ENCODE data around the gene HJV.

HJV gene

DNA sequence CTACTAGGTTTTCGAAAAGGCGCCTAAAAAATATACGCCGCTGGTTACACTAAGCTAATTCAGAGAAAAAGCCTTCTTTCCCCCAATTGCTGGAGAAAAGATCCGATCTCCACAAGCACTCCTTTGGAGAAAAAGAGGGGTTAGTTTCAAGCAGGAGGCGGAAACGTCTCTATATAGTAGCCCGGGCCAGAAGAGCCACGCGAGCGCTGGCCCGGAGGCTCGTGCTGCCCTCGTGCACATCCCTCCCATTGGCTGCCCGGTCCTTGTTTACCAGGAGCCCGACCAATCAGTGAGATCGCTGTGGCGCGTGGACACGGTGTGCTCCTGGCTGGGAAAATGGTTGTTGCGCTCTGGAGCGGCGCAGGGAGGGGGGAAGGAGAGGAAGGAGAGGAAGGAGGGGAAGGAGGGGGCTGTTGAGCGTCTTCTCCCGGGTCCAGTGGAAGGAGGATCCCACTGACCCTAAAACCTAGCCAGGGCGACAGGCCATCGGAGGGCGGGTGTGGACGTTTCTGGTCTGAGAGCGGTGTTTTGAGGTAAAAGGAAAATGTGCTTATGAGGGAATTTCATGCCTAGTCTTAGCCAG is 25.0 kb downstream of the HJV start, which contains the start of gene TXNIP (continued):
- TF ChIP-seq, protein P1, sequence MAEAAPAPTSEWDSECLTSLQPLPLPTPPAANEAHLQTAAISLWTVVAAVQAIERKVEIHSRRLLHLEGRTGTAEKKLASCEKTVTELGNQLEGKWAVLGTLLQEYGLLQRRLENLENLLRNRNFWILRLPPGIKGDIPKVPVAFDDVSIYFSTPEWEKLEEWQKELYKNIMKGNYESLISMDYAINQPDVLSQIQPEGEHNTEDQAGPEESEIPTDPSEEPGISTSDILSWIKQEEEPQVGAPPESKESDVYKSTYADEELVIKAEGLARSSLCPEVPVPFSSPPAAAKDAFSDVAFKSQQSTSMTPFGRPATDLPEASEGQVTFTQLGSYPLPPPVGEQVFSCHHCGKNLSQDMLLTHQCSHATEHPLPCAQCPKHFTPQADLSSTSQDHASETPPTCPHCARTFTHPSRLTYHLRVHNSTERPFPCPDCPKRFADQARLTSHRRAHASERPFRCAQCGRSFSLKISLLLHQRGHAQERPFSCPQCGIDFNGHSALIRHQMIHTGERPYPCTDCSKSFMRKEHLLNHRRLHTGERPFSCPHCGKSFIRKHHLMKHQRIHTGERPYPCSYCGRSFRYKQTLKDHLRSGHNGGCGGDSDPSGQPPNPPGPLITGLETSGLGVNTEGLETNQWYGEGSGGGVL (tag by site-specific recombination; IDR thresholded peaks at IDR 0.05) = peak; percentile 99
- peak; percentile 95 for TF ChIP-seq SCRT1 (tag by site-specific recombination; IDR thresholded peaks at IDR 0.05; ENCODE audit: borderline replicate concordance)
- no peak for TF ChIP-seq ZNF223 (tag by site-specific recombination; IDR thresholded peaks at IDR 0.05)
- TF ChIP-seq BCL11A (tag by site-specific recombination; IDR thresholded peaks at IDR 0.05; ENCODE audit: low read depth) = no peak; the same call in 1 of the 2 replicates
- no peak for TF ChIP-seq GLI2 (tag by site-specific recombination; IDR thresholded peaks at IDR 0.05; ENCODE audit: borderline replicate concordance, low read depth)
- no peak for TF ChIP-seq ZNF670 (tag by site-specific recombination; IDR thresholded peaks at IDR 0.05; ENCODE audit: low read depth)
- TF ChIP-seq ZNF621 (tag by site-specific recombination; IDR thresholded peaks at IDR 0.05) = no peak
- TF ChIP-seq ZNF585B (tag by site-specific recombination; IDR thresholded peaks at IDR 0.05) = no peak
- TF ChIP-seq WT1 (tag by site-specific recombination; IDR thresholded peaks at IDR 0.05) = peak; percentile 29
- TF ChIP-seq ZNF274 (IDR thresholded peaks at IDR 0.05; ENCODE audit: low read length) = no peak
- TF ChIP-seq ZNF274 (tag by site-specific recombination; IDR thresholded peaks at IDR 0.05; ENCODE audit: borderline replicate concordance) = no peak
- TF ChIP-seq YY1 (tag by site-specific recombination; IDR thresholded peaks at IDR 0.05) = peak; percentile 43; the same call in 1 of the 2 replicates
- TF ChIP-seq, protein P2, sequence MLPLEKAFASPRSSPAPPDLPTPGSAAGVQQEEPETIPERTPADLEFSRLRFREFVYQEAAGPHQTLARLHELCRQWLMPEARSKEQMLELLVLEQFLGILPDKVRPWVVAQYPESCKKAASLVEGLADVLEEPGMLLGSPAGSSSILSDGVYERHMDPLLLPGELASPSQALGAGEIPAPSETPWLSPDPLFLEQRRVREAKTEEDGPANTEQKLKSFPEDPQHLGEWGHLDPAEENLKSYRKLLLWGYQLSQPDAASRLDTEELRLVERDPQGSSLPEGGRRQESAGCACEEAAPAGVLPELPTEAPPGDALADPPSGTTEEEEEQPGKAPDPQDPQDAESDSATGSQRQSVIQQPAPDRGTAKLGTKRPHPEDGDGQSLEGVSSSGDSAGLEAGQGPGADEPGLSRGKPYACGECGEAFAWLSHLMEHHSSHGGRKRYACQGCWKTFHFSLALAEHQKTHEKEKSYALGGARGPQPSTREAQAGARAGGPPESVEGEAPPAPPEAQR (tag by site-specific recombination; IDR thresholded peaks at IDR 0.05) = no peak
- TF ChIP-seq ZNF600 (tag by site-specific recombination; IDR thresholded peaks at IDR 0.05) = peak; percentile 98
- TF ChIP-seq MEIS1 (CRISPR knock-in tag; IDR thresholded peaks at IDR 0.05; ENCODE audit: borderline replicate concordance) = no peak
- TF ChIP-seq ZSCAN30 (tag by site-specific recombination; IDR thresholded peaks at IDR 0.05) = peak; percentile 66; the same call in 1 of the 2 replicates
- TF ChIP-seq, protein P3, sequence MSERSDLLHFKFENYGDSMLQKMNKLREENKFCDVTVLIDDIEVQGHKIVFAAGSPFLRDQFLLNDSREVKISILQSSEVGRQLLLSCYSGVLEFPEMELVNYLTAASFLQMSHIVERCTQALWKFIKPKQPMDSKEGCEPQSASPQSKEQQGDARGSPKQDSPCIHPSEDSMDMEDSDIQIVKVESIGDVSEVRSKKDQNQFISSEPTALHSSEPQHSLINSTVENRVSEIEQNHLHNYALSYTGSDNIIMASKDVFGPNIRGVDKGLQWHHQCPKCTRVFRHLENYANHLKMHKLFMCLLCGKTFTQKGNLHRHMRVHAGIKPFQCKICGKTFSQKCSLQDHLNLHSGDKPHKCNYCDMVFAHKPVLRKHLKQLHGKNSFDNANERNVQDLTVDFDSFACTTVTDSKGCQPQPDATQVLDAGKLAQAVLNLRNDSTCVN (tag by site-specific recombination; optimal IDR thresholded peaks at IDR 0.05) = peak; percentile 60
- TF ChIP-seq, protein P4, sequence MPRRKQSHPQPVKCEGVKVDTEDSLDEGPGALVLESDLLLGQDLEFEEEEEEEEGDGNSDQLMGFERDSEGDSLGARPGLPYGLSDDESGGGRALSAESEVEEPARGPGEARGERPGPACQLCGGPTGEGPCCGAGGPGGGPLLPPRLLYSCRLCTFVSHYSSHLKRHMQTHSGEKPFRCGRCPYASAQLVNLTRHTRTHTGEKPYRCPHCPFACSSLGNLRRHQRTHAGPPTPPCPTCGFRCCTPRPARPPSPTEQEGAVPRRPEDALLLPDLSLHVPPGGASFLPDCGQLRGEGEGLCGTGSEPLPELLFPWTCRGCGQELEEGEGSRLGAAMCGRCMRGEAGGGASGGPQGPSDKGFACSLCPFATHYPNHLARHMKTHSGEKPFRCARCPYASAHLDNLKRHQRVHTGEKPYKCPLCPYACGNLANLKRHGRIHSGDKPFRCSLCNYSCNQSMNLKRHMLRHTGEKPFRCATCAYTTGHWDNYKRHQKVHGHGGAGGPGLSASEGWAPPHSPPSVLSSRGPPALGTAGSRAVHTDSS (tag by site-specific recombination; IDR thresholded peaks at IDR 0.05) = peak; percentile 92
- no peak for TF ChIP-seq YY2 (tag by site-specific recombination; IDR thresholded peaks at IDR 0.05)
- peak; percentile 95 for TF ChIP-seq SP7 (tag by site-specific recombination; IDR thresholded peaks at IDR 0.05)
- peak; percentile 89; the same call in 1 of the 2 replicates for TF ChIP-seq ZNF501 (tag by site-specific recombination; IDR thresholded peaks at IDR 0.05)
- TF ChIP-seq SP2 (tag by site-specific recombination; IDR thresholded peaks at IDR 0.05) = peak; percentile 90
- no peak for TF ChIP-seq KLF1 (tag by site-specific recombination; IDR thresholded peaks at IDR 0.05)
- no peak for TF ChIP-seq ZNF768 (tag by site-specific recombination; IDR thresholded peaks at IDR 0.05)
- no peak for TF ChIP-seq ZNF138 (tag by site-specific recombination; IDR thresholded peaks at IDR 0.05; ENCODE audit: borderline replicate concordance)
- no peak for TF ChIP-seq ZNF777 (tag by site-specific recombination; IDR thresholded peaks at IDR 0.05; ENCODE audit: borderline replicate concordance)
- TF ChIP-seq, protein P5, sequence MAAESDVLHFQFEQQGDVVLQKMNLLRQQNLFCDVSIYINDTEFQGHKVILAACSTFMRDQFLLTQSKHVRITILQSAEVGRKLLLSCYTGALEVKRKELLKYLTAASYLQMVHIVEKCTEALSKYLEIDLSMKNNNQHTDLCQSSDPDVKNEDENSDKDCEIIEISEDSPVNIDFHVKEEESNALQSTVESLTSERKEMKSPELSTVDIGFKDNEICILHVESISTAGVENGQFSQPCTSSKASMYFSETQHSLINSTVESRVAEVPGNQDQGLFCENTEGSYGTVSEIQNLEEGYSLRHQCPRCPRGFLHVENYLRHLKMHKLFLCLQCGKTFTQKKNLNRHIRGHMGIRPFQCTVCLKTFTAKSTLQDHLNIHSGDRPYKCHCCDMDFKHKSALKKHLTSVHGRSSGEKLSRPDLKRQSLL (tag by site-specific recombination; IDR thresholded peaks at IDR 0.05) = peak; percentile 49
- TF ChIP-seq, protein P6, sequence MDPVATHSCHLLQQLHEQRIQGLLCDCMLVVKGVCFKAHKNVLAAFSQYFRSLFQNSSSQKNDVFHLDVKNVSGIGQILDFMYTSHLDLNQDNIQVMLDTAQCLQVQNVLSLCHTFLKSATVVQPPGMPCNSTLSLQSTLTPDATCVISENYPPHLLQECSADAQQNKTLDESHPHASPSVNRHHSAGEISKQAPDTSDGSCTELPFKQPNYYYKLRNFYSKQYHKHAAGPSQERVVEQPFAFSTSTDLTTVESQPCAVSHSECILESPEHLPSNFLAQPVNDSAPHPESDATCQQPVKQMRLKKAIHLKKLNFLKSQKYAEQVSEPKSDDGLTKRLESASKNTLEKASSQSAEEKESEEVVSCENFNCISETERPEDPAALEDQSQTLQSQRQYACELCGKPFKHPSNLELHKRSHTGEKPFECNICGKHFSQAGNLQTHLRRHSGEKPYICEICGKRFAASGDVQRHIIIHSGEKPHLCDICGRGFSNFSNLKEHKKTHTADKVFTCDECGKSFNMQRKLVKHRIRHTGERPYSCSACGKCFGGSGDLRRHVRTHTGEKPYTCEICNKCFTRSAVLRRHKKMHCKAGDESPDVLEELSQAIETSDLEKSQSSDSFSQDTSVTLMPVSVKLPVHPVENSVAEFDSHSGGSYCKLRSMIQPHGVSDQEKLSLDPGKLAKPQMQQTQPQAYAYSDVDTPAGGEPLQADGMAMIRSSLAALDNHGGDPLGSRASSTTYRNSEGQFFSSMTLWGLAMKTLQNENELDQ (tag by site-specific recombination; IDR thresholded peaks at IDR 0.05; ENCODE audit: low read depth) = no peak
- no peak for TF ChIP-seq ZNF184 (tag by site-specific recombination; IDR thresholded peaks at IDR 0.05)
- TF ChIP-seq ZNF610 (tag by site-specific recombination; IDR thresholded peaks at IDR 0.05; ENCODE audit: borderline replicate concordance) = peak; percentile 98
- TF ChIP-seq ZNF133 (tag by site-specific recombination; IDR thresholded peaks at IDR 0.05) = no peak
- no peak for TF ChIP-seq ZNF416 (tag by site-specific recombination; IDR thresholded peaks at IDR 0.05)
